ENCODE measurements around the gene KCNK2.

- TF ChIP-seq CTCF (IDR thresholded peaks at IDR 0.05; ENCODE audit: borderline replicate concordance, extremely low read depth, low read length, poor library complexity, severe bottlenecking) = no peak
- TF ChIP-seq EZH2 (IDR thresholded peaks at IDR 0.05; ENCODE audit: borderline replicate concordance, low read depth, low read length, severe bottlenecking) = no peak
Measured at GRCh38 chr1:215200121-215200520, 117.6 kb downstream of the KCNK2 start.
